ENCODE measurements around the gene SF3A2.

Gene SF3A2

GRCh38 chr19:2291185-2291751 is 54.6 kb downstream of the SF3A2 start:
- no peak for DNase-seq (ENCODE audit: low read depth in 3 of 3)

- DNase-seq (ENCODE audit: low read depth in 3 of 3) = no peak
These were observed 58.2 kb downstream of the SF3A2 start for GRCh38 chr19:2294687-2295335.

- DNase-seq (ENCODE audit: low read depth in 3 of 3) = no peak
These were observed 59.5 kb downstream of the SF3A2 start for GRCh38 chr19:2296141-2296540.

All from stimulated activated CD4-positive, alpha-beta T cell treated with anti-CD3 and anti-CD28 coated beads, TNF-alpha, amount 100 ng/mL, for 48 hours (primary cell).